GM21526 (cell line): Measurements from ENCODE around the gene ANK2.
"Not testable (repeated sequence)": the region's sequence is repeated elsewhere in the genome, so short reads cannot be mapped to it uniquely, and the experiment has no call there.

ENCODE experiments used
- ATAC-seq: cut with Tn5 transposase; IDR thresholded peaks from one replicate; pipeline ENCODE4 v1.9.1; 2021; ENCODE audit warnings: moderate library complexity; ENCODE audit not compliant: unreplicated experiment, low FRiP score

ANK2 gene

GRCh38 chr4:113183032-113183605, 133.7 kb downstream of the ANK2 start:
- ATAC-seq: no peak

GRCh38 chr4:113186220-113186619, 136.8 kb downstream of the ANK2 start:
- not testable (repeated sequence) for ATAC-seq

- ATAC-seq: no peak
Measured at GRCh38 chr4:113186913-113187312, 137.5 kb downstream of the ANK2 start.

GRCh38 chr4:113187358-113187757, 137.9 kb downstream of the ANK2 start:
- no peak for ATAC-seq

GRCh38 chr4:113189546-113189945, 140.1 kb downstream of the ANK2 start:
- no peak for ATAC-seq

- no peak for ATAC-seq
Measured at GRCh38 chr4:113209153-113209552, 159.7 kb downstream of the ANK2 start.

GRCh38 chr4:113209652-113210320, 160.3 kb downstream of the ANK2 start:
- no peak for ATAC-seq

- no peak for ATAC-seq
Measured at GRCh38 chr4:113212613-113213012, 163.2 kb downstream of the ANK2 start.

- no peak for ATAC-seq
Measured at GRCh38 chr4:113221990-113222389, 172.5 kb downstream of the ANK2 start.

- no peak for ATAC-seq
Measured at GRCh38 chr4:113222471-113222870, 173.0 kb downstream of the ANK2 start.

GRCh38 chr4:113223001-113223400, 173.5 kb downstream of the ANK2 start:
- ATAC-seq: no peak

- no peak for ATAC-seq
Measured at GRCh38 chr4:113232194-113232593, 182.7 kb downstream of the ANK2 start.

GRCh38 chr4:113236916-113237315, 187.5 kb downstream of the ANK2 start:
- ATAC-seq: no peak

GRCh38 chr4:113243312-113243711, 193.9 kb downstream of the ANK2 start:
- ATAC-seq: no peak

- ATAC-seq: not testable (repeated sequence)
Measured at GRCh38 chr4:113244747-113245146, 195.3 kb downstream of the ANK2 start.

- ATAC-seq: no peak
Measured at GRCh38 chr4:113248320-113248719, 198.9 kb downstream of the ANK2 start.

GRCh38 chr4:113255628-113256027, 206.2 kb downstream of the ANK2 start:
- no peak for ATAC-seq

- no peak for ATAC-seq
Measured at GRCh38 chr4:113256946-113257345, 207.5 kb downstream of the ANK2 start.

GRCh38 chr4:113260688-113261087, 211.2 kb downstream of the ANK2 start:
- no peak for ATAC-seq

GRCh38 chr4:113263274-113263673, 213.8 kb downstream of the ANK2 start:
- no peak for ATAC-seq

GRCh38 chr4:113270520-113271319, 221.3 kb downstream of the ANK2 start:
- ATAC-seq: no peak

- no peak for ATAC-seq
Measured at GRCh38 chr4:113272523-113272922, 223.1 kb downstream of the ANK2 start.
